CD4-positive, alpha-beta T cell treated with Interleukin-1 beta for 1 hour (primary cell): Measurements from ENCODE around the gene C1QTNF1.
A peak's percentile ranks its signal among the peaks of the same experiment; 100 is the strongest.
"Not testable (repeated sequence)": the region's sequence is repeated elsewhere in the genome, so short reads cannot be mapped to it uniquely, and the experiment has no call there.

Source experiments
- DNase-seq, 2 donors: peaks; one replicate each; pipeline ENCODE4 v3.0.0-alpha.2; 2020 to 2022

C1QTNF1 gene

GRCh38 chr17:79006794-79007503 is 17.0 kb upstream of the C1QTNF1 start:
- no peak for DNase-seq

DNA sequence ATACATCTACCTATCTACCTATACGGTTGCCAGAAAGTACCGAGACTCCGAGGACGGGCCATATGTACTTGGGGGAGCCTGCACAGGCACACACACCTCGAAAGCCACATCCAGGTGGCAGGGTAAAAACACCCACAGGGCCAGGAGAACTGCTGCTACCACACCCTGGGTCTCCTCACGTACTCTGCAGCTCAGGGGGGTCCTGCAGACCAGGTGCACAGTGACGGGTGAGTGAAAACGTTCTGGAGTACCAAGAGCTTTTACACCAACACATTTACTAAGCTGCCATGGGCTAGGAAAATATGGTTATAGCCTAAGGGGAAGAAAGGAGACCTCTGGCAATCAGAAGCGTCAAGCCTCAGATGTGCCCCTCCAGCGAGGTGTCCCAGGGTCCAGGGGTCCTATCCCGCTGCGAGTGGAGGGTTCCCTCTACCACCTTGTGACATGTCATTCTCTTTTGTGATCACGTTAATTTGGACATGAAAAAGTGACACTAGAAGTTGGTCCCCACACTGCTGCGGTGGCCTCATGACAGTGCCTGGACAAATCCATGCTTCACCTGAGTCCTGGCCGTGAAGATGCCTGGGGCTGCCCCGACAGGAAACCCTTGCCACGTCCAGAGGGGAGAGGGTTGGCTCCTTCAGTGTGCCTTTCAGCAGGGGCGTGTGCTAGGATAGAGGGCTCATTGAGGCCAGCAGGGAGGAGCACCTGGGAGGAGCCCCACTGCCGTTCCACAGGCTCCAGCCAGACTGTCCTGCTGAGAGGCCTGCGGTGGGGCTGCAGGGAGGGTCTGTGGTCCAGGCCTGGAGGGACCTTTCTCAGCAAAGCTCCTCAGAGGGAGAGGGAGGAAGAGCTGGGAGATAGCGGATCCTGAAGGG is 16.2 kb upstream of the C1QTNF1 start:
- no peak for DNase-seq

DNA sequence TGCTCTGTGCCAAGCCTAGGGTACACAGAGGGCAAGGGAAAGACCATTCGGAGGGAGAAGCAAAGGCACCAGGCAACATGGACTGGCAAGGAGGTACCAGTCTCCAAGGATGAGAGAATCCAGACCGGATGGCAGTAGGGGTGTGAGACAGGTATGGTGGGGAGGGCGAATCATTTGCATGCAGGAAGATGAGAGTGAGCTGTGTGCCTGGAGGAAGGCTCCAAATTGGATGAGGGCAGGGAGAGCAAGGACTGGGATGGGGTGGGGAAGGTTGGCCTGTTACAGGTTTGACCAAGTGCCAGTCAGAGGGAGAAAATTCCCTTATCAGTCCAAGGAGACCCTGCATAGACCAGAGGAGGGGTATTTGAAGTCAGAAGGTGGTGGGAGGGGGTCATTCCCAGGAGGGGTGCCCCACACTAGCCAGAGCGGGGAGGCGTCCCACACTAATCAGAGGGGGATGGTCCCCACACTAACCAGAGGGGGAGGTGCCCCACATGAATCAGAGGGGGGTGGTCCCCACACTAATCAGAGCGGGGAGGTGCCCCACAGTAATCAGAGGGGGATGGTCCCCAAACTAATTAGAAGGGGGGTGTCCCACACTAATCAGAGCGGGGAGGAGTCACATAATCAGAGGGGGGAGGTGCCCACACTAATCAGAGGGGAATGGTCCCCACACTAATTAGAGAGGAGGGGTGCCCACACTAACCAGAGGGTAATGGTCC is 15.1 kb upstream of the C1QTNF1 start:
- no peak for DNase-seq

DNA sequence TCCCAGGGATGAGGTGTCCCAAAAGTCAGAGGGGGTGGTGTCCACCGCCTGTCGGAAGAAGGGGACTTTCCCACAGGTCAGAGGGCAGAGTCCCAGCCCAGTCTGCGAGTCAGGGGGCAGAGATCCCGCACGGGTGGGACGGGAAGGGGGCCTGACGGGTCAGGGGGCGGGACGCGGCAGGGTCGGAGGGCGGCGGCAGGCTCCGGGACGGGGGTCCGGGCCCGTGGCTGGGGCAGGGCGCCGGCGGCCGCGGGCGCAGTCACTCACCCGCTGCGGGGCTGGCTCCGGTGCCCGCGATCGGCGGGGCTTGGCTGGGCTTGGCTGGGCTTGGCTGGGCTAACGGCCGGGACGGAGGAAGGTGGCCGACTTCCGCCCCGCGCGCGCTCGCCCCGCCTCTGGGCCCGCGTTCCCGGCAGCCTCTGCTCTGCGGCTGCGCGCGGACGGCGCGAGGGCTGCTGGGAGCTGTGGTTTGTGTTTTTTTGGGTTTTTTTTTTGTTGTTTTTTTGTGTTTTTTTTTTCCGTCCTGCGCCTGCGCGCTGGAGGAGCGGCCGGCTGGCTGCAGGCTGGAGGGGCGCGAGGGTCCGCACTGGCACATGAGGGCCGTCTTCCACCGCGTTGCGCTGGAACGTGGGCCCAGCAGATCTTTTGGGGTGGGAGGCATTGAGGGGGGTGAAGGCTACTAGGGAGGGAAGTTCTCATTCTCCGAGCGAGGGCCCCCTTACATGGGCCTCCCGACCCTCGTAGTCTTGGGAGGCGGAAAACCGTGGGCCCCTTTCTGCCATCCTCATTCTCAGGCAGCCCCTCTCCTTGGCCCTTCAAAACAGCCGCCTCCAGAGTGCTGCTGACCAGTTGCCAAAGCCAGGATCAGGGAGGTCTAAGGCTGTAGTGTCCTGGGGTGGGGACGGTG is 14.3 kb upstream of the C1QTNF1 start, which contains the start of gene CANT1:
Gene CANT1 (minus strand): TSS at position 368 of the 907 bp plus-strand sequence. CDS start 12,142 bp downstream, outside the sequence.
- DNase-seq = peak; percentile 87 to 88

DNA sequence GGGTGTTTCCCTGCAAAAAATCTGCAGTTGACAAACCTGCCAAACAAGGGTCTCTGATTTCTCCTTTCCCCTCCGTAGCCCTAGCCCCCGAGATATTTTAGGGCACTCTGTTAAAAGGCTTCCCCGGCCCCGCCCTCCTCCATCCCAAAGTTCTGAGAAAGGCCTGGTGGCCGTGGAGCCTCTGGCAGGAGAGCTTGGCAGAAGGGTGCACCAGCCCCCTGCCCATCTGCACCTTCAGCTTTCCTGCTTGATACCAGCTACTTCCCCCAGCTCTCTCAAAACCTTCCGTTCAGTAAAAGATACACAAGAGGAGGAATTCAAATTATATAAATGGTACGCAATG is 13.7 kb upstream of the C1QTNF1 start:
- no peak for DNase-seq

DNA sequence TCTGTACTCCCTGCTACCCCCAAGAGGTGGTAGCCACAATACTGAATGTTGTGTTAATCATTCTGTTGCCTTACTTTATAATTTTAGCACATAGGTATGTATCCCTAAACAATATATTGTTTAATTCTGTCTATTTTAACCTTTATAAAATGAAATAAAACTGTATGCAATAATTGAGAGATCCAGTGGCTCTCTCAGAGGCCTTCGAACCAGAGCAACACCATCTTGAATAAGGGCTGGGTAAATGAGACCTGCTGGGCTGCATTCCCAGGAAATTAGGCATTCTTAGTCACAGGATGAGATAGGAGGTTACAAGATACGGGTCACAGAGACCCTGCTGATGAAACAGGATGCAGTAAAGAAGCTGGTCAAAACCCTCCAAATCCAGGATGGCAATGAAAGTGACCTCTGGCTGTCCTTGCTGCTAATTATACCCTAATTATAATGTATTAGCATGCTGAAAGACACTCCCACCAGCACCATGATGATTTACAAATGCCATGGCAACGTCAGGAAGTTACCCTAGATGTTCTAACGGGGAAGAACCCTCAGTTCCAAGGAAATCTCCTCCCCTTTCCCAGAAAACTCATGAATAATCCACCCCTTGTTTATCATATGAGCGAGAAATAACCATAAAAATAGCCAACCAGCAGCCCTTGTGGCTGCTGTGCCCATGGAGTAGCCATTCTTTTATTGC is 12.4 kb upstream of the C1QTNF1 start:
- no peak for DNase-seq

DNA sequence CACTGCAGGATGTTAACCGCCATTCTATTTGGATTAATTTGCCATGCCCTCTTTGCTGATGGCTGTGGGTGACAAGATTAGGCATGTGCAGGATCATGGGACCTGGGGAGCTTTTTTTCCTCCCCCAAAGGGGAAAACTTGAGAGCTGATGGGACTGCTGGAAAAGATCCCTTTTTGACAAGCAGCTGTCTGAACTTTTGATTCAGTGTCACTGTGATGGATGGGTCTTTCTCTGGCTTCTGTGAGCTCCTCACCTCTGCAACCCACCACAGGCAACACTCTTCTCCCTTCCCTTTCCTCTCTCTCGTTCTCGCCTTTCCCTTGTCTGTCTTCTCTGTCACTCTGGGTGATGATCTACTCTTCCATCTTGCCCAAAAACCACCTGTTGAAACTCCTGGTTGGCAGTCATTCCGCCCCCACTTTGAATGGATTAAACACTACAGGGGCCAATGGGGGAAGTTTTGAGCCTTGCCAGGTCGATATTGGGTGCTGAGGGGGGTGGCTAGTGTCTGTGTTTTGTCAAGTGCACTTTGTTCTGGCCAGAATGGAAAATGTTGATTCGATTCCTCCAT is 11.3 kb upstream of the C1QTNF1 start:
- DNase-seq = no peak

DNA sequence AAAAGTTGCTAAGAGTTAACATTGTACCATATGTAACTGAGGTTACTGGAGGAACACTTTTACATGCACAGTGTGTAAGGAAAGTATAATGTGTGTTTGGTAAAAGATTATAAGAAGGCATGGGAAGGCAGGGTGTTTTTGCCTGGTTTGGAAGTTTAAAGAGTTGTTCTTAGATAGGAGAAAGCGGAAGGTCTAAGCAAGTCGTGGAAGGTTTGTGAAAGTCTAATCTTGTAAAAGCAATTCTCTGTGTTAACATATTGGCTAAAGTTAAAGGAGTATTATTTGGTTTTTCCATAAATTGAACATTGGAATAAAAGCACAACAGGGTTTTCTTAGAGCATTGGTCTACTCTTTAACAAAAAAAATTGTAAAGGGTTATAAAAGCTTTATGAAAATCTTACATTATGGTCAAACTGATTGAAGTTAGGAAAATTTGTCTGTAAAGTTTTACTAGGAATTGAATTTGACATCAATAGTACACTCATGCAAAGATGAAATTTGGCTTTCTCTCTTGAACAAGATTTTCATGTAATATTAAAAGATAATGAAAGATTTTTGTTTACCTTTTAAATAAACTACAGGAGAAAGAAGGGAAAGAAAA is 9.7 kb upstream of the C1QTNF1 start:
- no peak for DNase-seq

DNA sequence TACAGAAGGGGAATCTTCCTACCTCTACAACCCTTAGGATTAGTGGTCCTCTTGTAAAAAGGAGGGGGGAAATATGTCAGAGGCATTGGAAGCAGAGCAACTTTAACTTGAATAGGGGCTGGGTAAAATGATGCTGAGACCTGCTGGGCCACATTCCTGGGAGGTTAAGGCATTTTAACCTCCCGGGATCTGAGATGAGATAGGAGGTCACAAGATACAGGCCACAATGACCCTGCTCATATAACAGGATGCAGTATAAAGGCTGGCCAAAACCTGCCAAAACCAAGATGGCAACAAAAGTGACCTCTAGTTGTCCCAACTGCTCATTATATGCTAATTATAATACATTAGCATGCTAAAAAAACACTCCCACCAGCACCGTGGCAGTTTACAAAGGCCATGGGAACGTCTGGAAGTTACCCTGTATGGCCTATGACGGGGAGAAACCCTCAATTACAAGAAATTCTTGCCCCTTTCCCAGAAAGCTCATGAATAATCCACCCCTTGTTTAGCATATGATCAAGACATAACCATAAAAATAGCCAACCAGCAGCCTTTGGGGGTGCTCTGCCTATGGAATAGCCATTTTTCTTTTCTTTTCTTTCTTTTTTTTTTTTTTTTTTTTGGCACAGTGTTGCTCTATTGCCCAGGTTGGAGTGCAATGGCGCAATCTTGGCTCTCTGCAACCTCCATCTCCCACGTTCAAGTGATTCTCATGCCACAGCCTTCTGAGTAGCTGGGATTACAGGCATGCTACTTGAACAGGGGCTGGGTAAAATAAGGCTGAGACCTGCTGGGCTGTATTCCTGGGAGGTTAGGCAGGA is 6.2 kb upstream of the C1QTNF1 start:
- no peak for DNase-seq

- no peak for DNase-seq
Measured at GRCh38 chr17:79018370-79018695, 5.6 kb upstream of the C1QTNF1 start.

GRCh38 chr17:79019261-79019631 is 4.7 kb upstream of the C1QTNF1 start:
- no peak for DNase-seq

DNA sequence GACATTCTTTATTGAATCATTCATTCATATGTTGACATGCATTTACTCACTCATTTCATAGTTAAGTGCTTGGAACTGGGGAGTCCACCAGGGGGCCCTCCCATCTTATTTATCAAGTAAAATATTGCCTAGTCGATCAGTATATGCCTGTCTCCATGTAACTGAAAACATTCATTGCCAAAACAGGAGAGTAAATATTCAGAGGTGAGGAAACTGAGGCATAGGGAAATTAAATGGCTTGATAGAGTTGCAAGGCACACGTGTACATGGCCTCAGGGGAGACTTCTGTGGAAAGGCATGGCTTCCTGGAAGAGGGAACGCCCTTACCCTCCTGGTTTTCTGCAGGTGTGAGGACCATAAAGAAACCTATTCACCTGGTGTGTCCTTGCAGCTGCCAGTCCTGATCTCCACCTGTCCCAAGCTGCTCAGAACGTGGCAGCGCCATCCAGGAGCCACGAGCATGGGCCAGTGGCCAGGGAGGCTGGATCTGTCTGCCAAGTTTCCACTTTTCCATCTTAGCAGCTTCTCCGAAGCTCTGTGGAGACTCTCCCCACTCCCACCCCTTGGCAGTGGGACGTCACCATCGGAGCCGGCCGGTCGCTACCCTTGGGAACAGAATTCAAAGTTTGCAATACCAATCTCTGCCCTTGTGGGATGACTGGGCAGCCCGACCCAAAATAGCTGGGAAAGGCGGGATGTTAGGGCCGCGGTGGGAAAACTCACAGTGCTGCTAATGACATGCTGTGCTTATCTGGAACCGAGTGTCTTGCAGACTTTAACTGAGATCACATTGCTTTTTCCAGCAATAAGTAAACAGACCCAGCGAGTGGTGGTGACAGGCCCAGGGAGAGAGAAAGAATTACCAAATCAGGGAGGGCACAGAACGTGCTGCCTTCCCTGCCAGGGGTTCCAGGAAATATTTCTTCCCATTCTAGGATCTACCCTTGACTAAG is 4.1 kb upstream of the C1QTNF1 start:
- peak; percentile 42 to 48 for DNase-seq

DNA sequence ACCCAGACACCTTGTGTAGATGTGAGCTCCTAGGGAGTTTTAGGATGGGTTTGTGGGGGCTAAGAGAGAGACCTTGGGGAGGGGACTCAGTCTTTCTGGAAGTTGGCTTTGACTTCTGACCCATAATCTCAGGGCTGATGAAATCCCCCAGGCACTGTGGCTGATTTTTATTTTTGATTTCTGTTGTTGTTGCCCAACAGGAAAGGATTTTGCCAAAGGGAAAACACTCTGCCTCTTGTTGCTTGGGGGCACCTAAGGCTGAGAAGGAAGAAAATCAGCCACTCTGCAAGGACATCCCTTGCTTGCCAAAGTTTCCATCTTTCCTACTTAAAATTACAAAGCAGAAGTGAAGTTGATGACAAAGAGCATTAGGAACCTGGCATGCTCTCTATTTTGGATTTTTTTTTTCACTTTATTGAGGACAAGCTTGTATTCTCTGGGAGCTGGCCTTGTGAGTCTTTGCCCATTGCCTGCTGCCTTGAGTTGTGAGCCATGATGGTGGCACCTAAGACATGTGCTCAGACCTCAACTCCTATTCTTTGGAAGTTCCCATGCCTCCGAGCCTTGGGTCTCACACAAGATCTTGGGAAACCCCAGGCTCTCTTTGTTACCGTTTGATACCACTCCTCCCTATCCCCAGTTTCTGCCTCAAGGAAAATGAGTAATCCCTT is 3.2 kb upstream of the C1QTNF1 start:
- DNase-seq = no peak

- not testable (repeated sequence) for DNase-seq
Measured at GRCh38 chr17:79021929-79022328, 2.0 kb upstream of the C1QTNF1 start.

DNA sequence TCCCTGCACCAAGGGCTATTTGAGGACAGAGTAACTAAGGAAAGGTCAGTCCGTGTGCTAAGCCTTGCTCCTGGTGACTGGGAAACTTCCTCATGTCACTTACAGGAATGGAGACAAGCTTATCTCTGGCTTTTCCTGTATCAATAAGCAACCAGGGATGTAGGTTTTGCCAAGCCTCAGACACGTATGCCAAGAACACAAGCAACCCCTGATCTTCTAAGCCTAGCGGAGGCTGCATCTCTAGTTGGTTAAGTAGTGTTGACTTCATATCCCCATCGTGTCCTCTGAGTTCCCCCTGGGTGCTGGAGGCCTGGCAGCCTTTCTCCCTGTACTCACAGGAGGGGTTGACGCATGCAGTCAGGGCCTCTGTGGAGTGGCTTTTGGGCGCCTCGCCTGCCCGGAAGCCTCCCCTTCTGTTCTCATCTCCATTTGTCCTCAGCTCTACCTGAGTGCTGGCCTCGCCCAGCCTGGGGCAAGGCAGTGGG is 1.4 kb upstream of the C1QTNF1 start:
- DNase-seq = no peak

- DNase-seq = no peak
Measured at GRCh38 chr17:79023180-79023705, 726 bp upstream of the C1QTNF1 start.

DNA sequence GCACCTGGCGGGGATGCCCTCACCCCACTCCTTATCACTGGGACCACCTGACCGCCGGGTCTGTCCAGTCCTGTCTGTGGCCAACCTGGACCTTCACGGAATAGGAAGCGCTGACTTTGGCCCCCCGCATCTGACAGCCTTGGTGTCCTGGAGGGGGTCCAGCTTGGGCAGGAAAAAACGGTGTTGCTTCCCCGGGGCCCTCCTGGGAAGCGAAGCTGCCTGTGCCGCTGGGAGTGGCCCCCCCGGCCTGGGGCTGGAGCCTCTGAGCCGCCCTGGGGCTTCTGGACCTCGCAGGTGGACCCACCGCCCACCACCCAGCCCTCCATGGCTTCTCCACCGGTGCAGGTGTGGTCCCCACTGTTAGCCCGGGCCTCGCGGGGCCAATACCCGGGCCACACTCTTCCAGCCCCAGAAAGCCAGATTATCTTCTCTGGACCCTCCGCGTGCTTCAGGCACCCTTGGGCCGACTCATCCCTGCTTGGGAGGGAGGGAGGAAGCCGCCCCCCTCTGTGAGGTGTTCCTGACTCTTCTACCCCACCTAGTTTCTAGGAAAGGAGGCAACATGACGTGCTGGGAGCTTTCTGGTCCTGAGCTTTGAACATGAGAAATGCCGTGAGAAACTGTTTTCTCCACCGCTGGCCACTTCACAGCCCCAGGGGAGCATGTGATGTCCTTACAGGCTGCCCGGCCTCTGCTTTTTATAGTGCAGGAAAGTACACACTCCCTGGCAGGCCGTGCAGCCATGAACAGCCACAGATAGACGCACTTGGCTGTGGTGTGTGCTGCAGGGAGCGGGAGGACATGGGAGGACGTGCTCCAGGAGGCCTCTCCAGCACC is 1.1 kb downstream of the C1QTNF1 start:
- DNase-seq = no peak
